H1 (cell line): ENCODE data around the gene ARGLU1. TPM values are rescaled to one million over a fixed set of nuclear protein-coding genes. Genes with fewer than 3 reads are reported as not detected.
A peak's percentile ranks its signal among the peaks of the same experiment; 100 is the strongest.

Source experiments
- CTCF ChIA-PET: fragments of 300-600 bp; sonication (Branson Sonifier 250); formaldehyde crosslinking; loops from one replicate; lab custom pipeline; 2021; ENCODE audit not compliant: partially characterized antibody; lab: Charles Lee
- POLR2A ChIA-PET: fragments of 300-600 bp; sonication (Branson Sonifier 250); formaldehyde crosslinking; loops from one replicate; lab custom pipeline; 2021; ENCODE audit warnings: inconsistent platforms; ENCODE audit not compliant: partially characterized antibody; lab: Charles Lee
- DNase-seq, 2 experiments: peaks; one replicate each; pipeline versions ENCODE4 v3.0.0 to v3.0.0-alpha.2; 2010 to 2022; ENCODE audit warnings: low spot score in 2 of 2, low read depth in 1 of 2, mixed read lengths in 1 of 2
- FAIRE-seq: peaks from 2 replicates; lab custom pipeline; 2011; peaks lifted over from hg19 to GRCh38; lab: Jason Lieb, UNC
- H2AFZ ChIP-seq: 2 replicates; pipeline ENCODE4 v1.8.1; 2012; ENCODE audit warnings: low read length, inconsistent platforms
- H2AK5ac ChIP-seq: 2 replicates; pipeline ENCODE4 v1.6.1; 2013; ENCODE audit warnings: low read depth, low read length
- H2BK120ac ChIP-seq: replicated peaks from 2 replicates; pipeline ENCODE3; 2013; ENCODE audit warnings: low read depth, low read length, inconsistent platforms
- H2BK12ac ChIP-seq: 2 replicates; pipeline ENCODE4 v1.6.1; 2013; ENCODE audit warnings: low read depth, low read length
- H2BK15ac ChIP-seq: 2 replicates; pipeline ENCODE4 v1.6.1; 2013; ENCODE audit warnings: low read length
- H2BK20ac ChIP-seq: 2 replicates; pipeline ENCODE4 v1.6.1; 2013; ENCODE audit warnings: low read length
- H2BK5ac ChIP-seq: 2 replicates; pipeline ENCODE4 v1.6.1; 2013; ENCODE audit warnings: low read depth, low read length
- H3K14ac ChIP-seq: 2 replicates; pipeline ENCODE4 v1.6.1; 2013; ENCODE audit warnings: inconsistent platforms; ENCODE audit not compliant: insufficient read length
- H3K18ac ChIP-seq: 2 replicates; pipeline ENCODE4 v1.6.1; 2013; ENCODE audit warnings: low read length; ENCODE audit errors: extremely low read depth
- H3K23ac ChIP-seq: 2 replicates; pipeline ENCODE4 v1.6.1; 2013; ENCODE audit warnings: inconsistent platforms; ENCODE audit not compliant: insufficient read length
- H3K23me2 ChIP-seq: 2 replicates; pipeline ENCODE4 v1.6.1; 2013; ENCODE audit warnings: low read depth, low read length
- H3K27ac ChIP-seq: 2 replicates; pipeline ENCODE4 v1.6.1; 2011; ENCODE audit warnings: low read depth, low read length, inconsistent platforms
- H3K27me3 ChIP-seq, 4 experiments: replicated peaks in 1 of 4; 1 replicate in 1 of 4; 2 replicates in 3 of 4; pipeline versions ENCODE4 v1.6.1 to v1.8.1; 2011 to 2013; ENCODE audit warnings: low read length in 3 of 4, mild to moderate bottlenecking in 3 of 4, inconsistent platforms in 2 of 4, mixed read lengths in 2 of 4, moderate library complexity in 1 of 4; ENCODE audit not compliant: control insufficient read depth in 3 of 4, insufficient read depth in 3 of 4; ENCODE audit errors: extremely low read depth in 1 of 4
- H3K36me3 ChIP-seq, 4 experiments: 2 replicates each; pipeline versions ENCODE4 v1.6.1 to v1.8.1; 2011 to 2013; ENCODE audit warnings: mild to moderate bottlenecking in 4 of 4, low read length in 3 of 4, moderate library complexity in 2 of 4, control low read depth in 1 of 4, inconsistent platforms in 1 of 4; ENCODE audit not compliant: insufficient read depth in 4 of 4, control insufficient read depth in 2 of 4
- H3K4ac ChIP-seq: replicated peaks from 2 replicates; pipeline ENCODE3; 2013; ENCODE audit warnings: low read length, low read depth, mixed read lengths, inconsistent platforms; ENCODE audit not compliant: insufficient read length
- H3K4me1 ChIP-seq, 4 experiments: replicated peaks in 1 of 4; 1 replicate in 1 of 4; 2 replicates in 3 of 4; pipeline versions ENCODE4 v1.6.1 to v1.8.1; 2011 to 2013; ENCODE audit warnings: low read length in 3 of 4, inconsistent platforms in 2 of 4, mixed read lengths in 1 of 4; ENCODE audit not compliant: insufficient read depth in 4 of 4, control insufficient read depth in 3 of 4
- H3K4me2 ChIP-seq, 2 experiments: 2 replicates each; pipeline versions ENCODE4 v1.6.1 to v1.8.1; 2011 to 2013; ENCODE audit warnings: low read depth in 2 of 2, low read length in 2 of 2, control low read depth in 1 of 2, inconsistent platforms in 1 of 2, mild to moderate bottlenecking in 1 of 2; ENCODE audit not compliant: insufficient read depth in 1 of 2
- H3K4me3 ChIP-seq, 4 experiments: fragments of 200-600, 300-600 bp in 1 of 4; sonication (generic), shearing (Covaris generic), sonication (Bioruptor Twin) in 1 of 4; 2 replicates each; pipeline versions ENCODE4 v1.5.1 to v1.8.1; 2011 to 2016; ENCODE audit warnings: low read length in 4 of 4, low read depth in 3 of 4, control low read depth in 2 of 4, inconsistent platforms in 2 of 4, mild to moderate bottlenecking in 2 of 4, mixed read lengths in 1 of 4, moderate library complexity in 1 of 4; ENCODE audit not compliant: insufficient read depth in 2 of 4; ENCODE audit errors: extremely low read depth in 1 of 4
- H3K56ac ChIP-seq: replicated peaks from 2 replicates; pipeline ENCODE3; 2013; ENCODE audit warnings: low read depth, mild to moderate bottlenecking, mixed read lengths, low read length, inconsistent platforms; ENCODE audit not compliant: insufficient read length
- H3K79me1 ChIP-seq: 2 replicates; pipeline ENCODE4 v1.6.1; 2013; ENCODE audit warnings: low read depth, low read length, control low read depth
- H3K79me2 ChIP-seq, 2 experiments: 2 replicates each; pipeline versions ENCODE4 v1.6.1 to v1.8.1; 2012 to 2013; ENCODE audit warnings: low read length in 2 of 2, mild to moderate bottlenecking in 2 of 2, inconsistent platforms in 1 of 2; ENCODE audit not compliant: insufficient read depth in 2 of 2, control insufficient read depth in 1 of 2
- H3K9ac ChIP-seq, 4 experiments: replicated peaks in 1 of 4; 1 replicate in 1 of 4; 2 replicates in 3 of 4; pipeline versions ENCODE4 v1.6.1 to v1.8.1; 2011 to 2013; ENCODE audit warnings: low read depth in 3 of 4, low read length in 3 of 4, control low read depth in 2 of 4, mild to moderate bottlenecking in 2 of 4, moderate library complexity in 2 of 4, inconsistent platforms in 1 of 4; ENCODE audit errors: extremely low read depth in 1 of 4
- H3K9me3 ChIP-seq, 2 experiments: 2 replicates each; pipeline versions ENCODE4 v1.6.1 to v1.8.1; 2012 to 2013; ENCODE audit warnings: mild to moderate bottlenecking in 2 of 2, moderate library complexity in 2 of 2, control low read depth in 1 of 2, inconsistent platforms in 1 of 2, low read depth in 1 of 2, low read length in 1 of 2, mixed read lengths in 1 of 2; ENCODE audit not compliant: insufficient read depth in 2 of 2
- H4K20me1 ChIP-seq, 2 experiments: replicated peaks in 1 of 2; 2 replicates each; pipeline versions ENCODE3 to v1.8.1; 2011 to 2013; ENCODE audit warnings: inconsistent platforms in 2 of 2, low read length in 2 of 2, mild to moderate bottlenecking in 1 of 2; ENCODE audit not compliant: insufficient read depth in 2 of 2, control insufficient read depth in 1 of 2
- H4K5ac ChIP-seq: 2 replicates; pipeline ENCODE4 v1.6.1; 2013; ENCODE audit warnings: low read length, low read depth, mixed read lengths, inconsistent platforms; ENCODE audit not compliant: insufficient read length
- H4K8ac ChIP-seq: 2 replicates; pipeline ENCODE4 v1.8.0; 2013; ENCODE audit warnings: mild to moderate bottlenecking, moderate library complexity, low read length, inconsistent platforms; ENCODE audit not compliant: insufficient read depth; ENCODE audit errors: extremely low read depth
- H4K91ac ChIP-seq: replicated peaks from 2 replicates; pipeline ENCODE3; 2013; ENCODE audit warnings: low read length, mixed read lengths, inconsistent platforms; ENCODE audit not compliant: insufficient read length
- ASH2L ChIP-seq: fragments of 200-600, 300-600 bp; sonication (generic); IDR thresholded peaks from one replicate; pipeline ENCODE4 v1.7.1; 2017; ENCODE audit warnings: low read length
- BACH1 ChIP-seq: IDR thresholded peaks from 2 replicates; pipeline ENCODE4 v1.6.1; 2012; ENCODE audit warnings: low read length, improper control_type of control experiment
- BCL11A ChIP-seq, 2 experiments: IDR thresholded peaks; one replicate each; pipeline ENCODE4 v1.6.1; 2011; ENCODE audit warnings: low read depth in 2 of 2, low read length in 2 of 2, mild to moderate bottlenecking in 2 of 2
- CEBPB ChIP-seq: IDR thresholded peaks from 2 replicates; pipeline ENCODE4 v1.6.1; 2012; ENCODE audit warnings: low read depth, low read length
- PHF8 ChIP-seq: fragments of 200-600 bp; sonication (generic); conservative IDR thresholded peaks from 2 replicates; pipeline ENCODE4 v1.7.1; 2012; ENCODE audit warnings: low read depth, mild to moderate bottlenecking, inconsistent platforms, low read length, moderate library complexity
- POLR2AphosphoS5 ChIP-seq: IDR thresholded peaks from 2 replicates; pipeline ENCODE4 v1.6.1; 2011; ENCODE audit warnings: low read depth, low read length
- POU5F1 ChIP-seq: IDR thresholded peaks from 2 replicates; pipeline ENCODE4 v1.6.1; 2011; ENCODE audit warnings: low read depth, mild to moderate bottlenecking, low read length, moderate library complexity
- RAD21 ChIP-seq, 2 experiments: IDR thresholded peaks in 1 of 2; conservative IDR thresholded peaks in 1 of 2; 2 replicates each; pipeline ENCODE4 v1.6.1; 2011; ENCODE audit warnings: low read depth in 2 of 2, low read length in 2 of 2, improper control_type of control experiment in 1 of 2, inconsistent platforms in 1 of 2, mild to moderate bottlenecking in 1 of 2, moderate library complexity in 1 of 2
- RFX5 ChIP-seq: IDR thresholded peaks from 2 replicates; pipeline ENCODE4 v1.6.1; 2011; ENCODE audit warnings: low read depth, low read length, improper control_type of control experiment, borderline replicate concordance
- RNF2 ChIP-seq: fragments of 200-900, 300-1000 bp; sonication (generic); IDR thresholded peaks from 2 replicates; pipeline ENCODE4 v1.7.1; 2016; ENCODE audit warnings: borderline replicate concordance, low read depth, mild to moderate bottlenecking, antibody characterized with exemption, low read length; ENCODE audit not compliant: poor library complexity, severe bottlenecking; ENCODE audit errors: missing control alignments
- SRF ChIP-seq: IDR thresholded peaks from 2 replicates; pipeline ENCODE4 v1.6.1; 2011; ENCODE audit warnings: mild to moderate bottlenecking, low read depth, low read length, moderate library complexity
- SUZ12 ChIP-seq: fragments of 200-600 bp; sonication (generic); IDR thresholded peaks from 2 replicates; pipeline ENCODE4 v1.6.1; 2012; ENCODE audit warnings: mild to moderate bottlenecking, inconsistent platforms, low read length, moderate library complexity, mixed read lengths
- TEAD4 ChIP-seq: IDR thresholded peaks from 2 replicates; pipeline ENCODE4 v1.6.1; 2012; ENCODE audit warnings: low read depth, low read length, inconsistent platforms, mixed read lengths
- WGBS, 2 experiments: shearing (Covaris generic) in 1 of 2; methylation state at CpG; one replicate each; pipeline versions ENCODE4 v1.1.6 to v1.1.7; 2013 to 2015; ENCODE audit warnings: low lambda C conversion rate in 2 of 2, mixed read lengths in 2 of 2, inconsistent platforms in 1 of 2, low coverage in 1 of 2, missing lambda C conversion rate in 1 of 2; ENCODE audit not compliant: insufficient replicate concordance in 2 of 2, insufficient coverage in 1 of 2, insufficient read length in 1 of 2; ENCODE audit errors: extremely low coverage in 1 of 2, missing lambda C conversion rate in 1 of 2; 5-methylcytosine and 5-hydroxymethylcytosine counted together
- polyA plus RNA-seq, 7 experiments: library from polyadenylated mRNA; depleted of rRNA in 3 of 7; stranded (reverse) in 5 of 7; unstranded in 2 of 7; fragments of >200 nt in 5 of 7; fragments of 200-250 nt in 2 of 7; gene quantifications; 1 replicate in 5 of 7; 2 replicates in 1 of 7; 4 replicates in 1 of 7; pipeline versions ENCODE4 v1.2.1 to v1.2.3, GENCODE V29; 2011 to 2013; ENCODE audit warnings: missing spikeins in 2 of 7, mixed read lengths in 2 of 7
- total RNA-seq: library from RNA; stranded (reverse); fragmentation: NEBNext Ultra II Directional; extraction: Animal tissue kit (Norgen Biotek cat#: 25700); gene quantifications from 2 replicates; pipeline ENCODE4 v1.2.1, GENCODE V29; 2021

Gene ARGLU1
- total and polyA plus RNA-seq, 2 of the 8 experiments (the other 6 are each of a cell fraction or from before 2014, with no cell fraction given), result 47.8 to 84.9 TPM

DNA sequence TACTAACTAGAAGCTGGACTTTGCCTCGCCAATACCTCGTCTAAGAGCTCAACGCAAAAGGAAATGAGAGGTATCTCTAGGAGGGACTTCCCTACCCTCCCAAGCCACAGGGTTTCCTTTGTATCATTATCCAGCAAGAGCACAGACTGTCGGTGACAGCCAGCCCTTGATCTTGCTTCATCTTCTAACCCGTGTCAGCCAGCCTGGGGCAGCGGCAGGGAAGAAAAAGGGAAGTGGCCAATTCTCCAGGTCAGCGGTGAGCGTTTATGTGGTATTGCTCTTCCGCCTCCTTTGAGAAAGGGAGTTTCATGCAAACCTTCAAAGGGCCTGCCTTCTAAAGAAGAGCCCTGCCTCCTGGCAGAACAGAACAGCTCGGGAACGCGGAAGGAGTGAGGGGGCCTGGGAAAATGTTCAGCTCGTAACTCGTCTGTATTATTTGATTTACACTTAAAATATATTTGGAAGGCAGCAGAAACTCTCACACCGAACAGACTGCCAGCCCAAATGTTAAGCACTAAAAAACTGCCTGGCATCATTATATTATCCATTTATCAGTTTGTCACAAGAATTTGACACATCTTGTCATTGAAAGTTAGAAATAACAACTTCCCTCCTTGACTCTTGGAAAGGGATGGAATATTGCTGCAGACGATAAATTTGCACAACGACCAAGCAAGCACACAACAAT, 74.3 kb downstream of the ARGLU1 start:
- no peaks in the 10 kb centered on the region; a peak in 1 of 4 replicates for H3K79me2 ChIP-seq
- no peak overlapping the region for H2BK12ac ChIP-seq
- peaks cover 0 to 5% of the 10 kb centered on the region in 2 experiments for H4K20me1 ChIP-seq
- no peaks in the 10 kb centered on the region for H3K27me3 ChIP-seq
- no peak overlapping the region for H2BK120ac ChIP-seq
- H2BK20ac ChIP-seq, result no peak overlapping the region
- 91% methylated on average over 17 of the region's 17 CpGs; no CpG with 5 or more reads in 1 of the 2 experiments for WGBS, 2 experiments
- H3K4ac ChIP-seq, result no peak overlapping the region
- H3K36me3 ChIP-seq, result peaks cover 3 to 22% (median 15%) of the 10 kb centered on the region in 4 experiments; a peak in 6 of 8 replicates
- FAIRE-seq, result peak; percentile 19
- no peak for DNase-seq
- no peak overlapping the region for H3K4me3 ChIP-seq
- H2AFZ ChIP-seq, result no peak overlapping the region
- peaks cover 0 to 12% (median under 1%) of the 10 kb centered on the region in 4 experiments; a peak in 4 of 7 replicates for H3K4me1 ChIP-seq
- no peak overlapping the region for H3K14ac ChIP-seq
- no peak overlapping the region for H4K8ac ChIP-seq
- H3K4me2 ChIP-seq, result no peak overlapping the region
- no peak overlapping the region for H3K56ac ChIP-seq
- H3K23ac ChIP-seq, result no peak overlapping the region
- H4K5ac ChIP-seq, result no peak overlapping the region
- no peak overlapping the region for H2BK5ac ChIP-seq
- H3K9me3 ChIP-seq, result no peaks in the 10 kb centered on the region
- POLR2A ChIA-PET, result no interaction called here
- no peaks in the 10 kb centered on the region; the same call in 1 of the 2 replicates for H3K79me1 ChIP-seq
- H3K18ac ChIP-seq, result no peak overlapping the region
- H4K91ac ChIP-seq, result no peak overlapping the region
- no peak overlapping the region for H3K27ac ChIP-seq
- no peak overlapping the region for H2BK15ac ChIP-seq
- H3K23me2 ChIP-seq, result no peaks in the 10 kb centered on the region
- no peak overlapping the region for H2AK5ac ChIP-seq
- no peak overlapping the region for H3K9ac ChIP-seq
- CTCF ChIA-PET, result interaction anchor here (0.7 kb wide), 1 partner anchor 39 kb away, joined by 4 read pairs; no protein-coding TSS in a partner anchor
- TF ChIP-seq POLR2AphosphoS5, result no peak
- TF ChIP-seq BCL11A (IDR thresholded peaks at IDR 0.05; ENCODE audit: low read depth in 2 of 2, low read length in 2 of 2), result no peak
- TF ChIP-seq ASH2L, result no peak
- no peak for TF ChIP-seq TEAD4
- no peak for TF ChIP-seq PHF8
- TF ChIP-seq BACH1, result no peak
- TF ChIP-seq RAD21 (IDR thresholded peaks at IDR 0.05 in 1 of 2, conservative IDR thresholded peaks at IDR 0.05 in 1 of 2; ENCODE audit: low read depth in 2 of 2, low read length in 2 of 2), result no peak
- no peak for TF ChIP-seq SUZ12
- no peak for TF ChIP-seq SRF
- TF ChIP-seq CEBPB, result no peak
- no peak for TF ChIP-seq RFX5
- no peak for TF ChIP-seq RNF2
- TF ChIP-seq POU5F1, result no peak
